B cell (primary cell): ENCODE results near the gene NFASC. TPM values are rescaled to one million over a fixed set of nuclear protein-coding genes. Genes with fewer than 3 reads are reported as not detected.

Source experiments
- ATAC-seq: fragments of 200-7000 bp; cut with Tn5 transposase; one replicate; pipeline ENCODE4 v1.10.0; 2021; ENCODE audit warnings: low read depth, mild to moderate bottlenecking, moderate number of reproducible peaks, moderate library complexity
- CTCF ChIA-PET: fragments of 350-600 bp; sonication (Branson Sonifier 250); formaldehyde crosslinking; loops from one replicate; lab custom pipeline; 2021; ENCODE audit warnings: antibody characterized with exemption, inconsistent platforms; lab: Charles Lee
- POLR2A ChIA-PET: fragments of 350-600 bp; sonication (Branson Sonifier 250); formaldehyde crosslinking; loops from one replicate; lab custom pipeline; 2021; ENCODE audit warnings: antibody characterized with exemption; lab: Charles Lee
- DNase-seq: peaks from one replicate; pipeline ENCODE4 v3.0.0; 2013
- H2AFZ ChIP-seq: 2 replicates; pipeline ENCODE4 v1.6.1; 2012; ENCODE audit warnings: mild to moderate bottlenecking, low read depth, low read length; ENCODE audit not compliant: insufficient read depth, poor library complexity, severe bottlenecking
- H3K27ac ChIP-seq, 2 donors: 1 replicate in 1 of 2; 2 replicates in 1 of 2; pipeline ENCODE4 v1.5.1; 2012 to 2013; ENCODE audit warnings: low read length in 2 of 2, mild to moderate bottlenecking in 2 of 2, moderate library complexity in 1 of 2
- H3K27me3 ChIP-seq, 4 experiments: fragments of 200-600 bp in 1 of 4; sonication (generic) in 1 of 4; replicated peaks in 1 of 4; 1 replicate in 2 of 4; 2 replicates in 2 of 4; pipeline versions ENCODE4 v1.6.1 to v1.7.0; 2013 to 2016; ENCODE audit warnings: low read length in 3 of 4, mild to moderate bottlenecking in 2 of 4, mixed read lengths in 1 of 4, moderate library complexity in 1 of 4; ENCODE audit not compliant: insufficient read depth in 4 of 4, control insufficient read depth in 3 of 4; ENCODE audit errors: control extremely low read depth in 1 of 4
- H3K36me3 ChIP-seq, 2 experiments: replicated peaks in 1 of 2; 1 replicate in 1 of 2; 2 replicates in 1 of 2; pipeline versions ENCODE4 v1.6.1 to v1.7.1; 2013; ENCODE audit warnings: low read length in 1 of 2; ENCODE audit not compliant: insufficient read depth in 2 of 2, control insufficient read depth in 1 of 2; ENCODE audit errors: control extremely low read depth in 1 of 2, extremely low read depth in 1 of 2
- H3K4me1 ChIP-seq, 2 donors: fragments of 200-600 bp in 1 of 2; sonication (generic) in 1 of 2; 1 replicate in 1 of 2; 2 replicates in 1 of 2; pipeline versions ENCODE4 v1.5.1 to v1.6.1; 2013 to 2017; ENCODE audit warnings: low read length in 2 of 2; ENCODE audit not compliant: control insufficient read depth in 2 of 2, insufficient read depth in 2 of 2
- H3K4me2 ChIP-seq: replicated peaks from 2 replicates; pipeline ENCODE3; 2012; ENCODE audit warnings: mild to moderate bottlenecking, low read depth, low read length; ENCODE audit not compliant: poor library complexity, severe bottlenecking
- H3K4me3 ChIP-seq, 5 experiments: fragments of 200-600 bp in 1 of 5; sonication (generic) in 1 of 5; 1 replicate in 3 of 5; 2 replicates in 2 of 5; pipeline versions ENCODE4 v1.5.1 to v1.7.0; 2011 to 2016; ENCODE audit warnings: low read length in 4 of 5, mild to moderate bottlenecking in 4 of 5, low read depth in 2 of 5, control low read depth in 1 of 5, moderate library complexity in 1 of 5; ENCODE audit not compliant: insufficient read depth in 1 of 5; ENCODE audit errors: control extremely low read depth in 1 of 5, extremely low read depth in 1 of 5
- H3K79me2 ChIP-seq: fragments of 200-600 bp; sonication (generic); one replicate; pipeline ENCODE4 v1.6.0; 2016; ENCODE audit warnings: low read length; ENCODE audit not compliant: control insufficient read depth, insufficient read depth
- H3K9ac ChIP-seq: fragments of 200-600 bp; sonication (generic); 2 replicates; pipeline ENCODE4 v1.6.1; 2017; ENCODE audit warnings: mild to moderate bottlenecking, low read length, moderate library complexity
- H3K9me3 ChIP-seq, 3 donors: one replicate each; pipeline versions ENCODE4 v1.6.1 to v1.7.1; 2013; ENCODE audit warnings: low read length in 2 of 3; ENCODE audit not compliant: control insufficient read depth in 2 of 3, insufficient read depth in 1 of 3; ENCODE audit errors: control extremely low read depth in 1 of 3
- H4K20me1 ChIP-seq: 2 replicates; pipeline ENCODE4 v1.6.0; 2012; ENCODE audit warnings: mild to moderate bottlenecking, low read length; ENCODE audit not compliant: insufficient read depth, control insufficient read depth, poor library complexity, severe bottlenecking
- H3K27ac Mint-ChIP-seq: one replicate; pipeline ENCODE4 v1.8.0; 2021; ENCODE audit warnings: mixed read lengths
- H3K27me3 Mint-ChIP-seq: one replicate; pipeline ENCODE4 v1.8.0; 2021; ENCODE audit warnings: mixed read lengths
- H3K4me1 Mint-ChIP-seq: one replicate; pipeline ENCODE4 v1.8.0; 2021; ENCODE audit warnings: mixed read lengths
- H3K4me3 Mint-ChIP-seq: one replicate; pipeline ENCODE4 v1.8.0; 2021; ENCODE audit warnings: mixed read lengths
- H3K9me3 Mint-ChIP-seq: one replicate; pipeline ENCODE4 v1.8.0; 2022; ENCODE audit warnings: mixed read lengths; ENCODE audit not compliant: insufficient read depth
- CTCF ChIP-seq: fragments of 200-600 bp; IDR thresholded peaks from one replicate; pipeline ENCODE4 v1.8.0; 2022; ENCODE audit warnings: antibody characterized with exemption, mild to moderate bottlenecking
- EZH2 ChIP-seq: IDR thresholded peaks from 2 replicates; pipeline ENCODE4 v1.6.1; 2012; ENCODE audit warnings: borderline replicate concordance, low read depth, mild to moderate bottlenecking, moderate library complexity, low read length; ENCODE audit not compliant: insufficient read depth, poor library complexity, severe bottlenecking
- WGBS: methylation state at CpG from one replicate; pipeline ENCODE4 v1.1.5; 2013; ENCODE audit warnings: missing lambda C conversion rate; ENCODE audit not compliant: insufficient coverage; 5-methylcytosine and 5-hydroxymethylcytosine counted together
- intact Hi-C: fragments of 100-400 bp; cut with micrococcal nuclease; formaldehyde crosslinking; loops from one replicate; pipeline ENCODE4 v1.10.0; 2022
- polyA plus RNA-seq: library from polyadenylated mRNA; depleted of rRNA; stranded (reverse); fragments of >200 nt; gene quantifications from 2 replicates; pipeline ENCODE4 v1.2.3, GENCODE V29; 2012
- total RNA-seq, 2 donors: library from RNA; stranded (reverse); fragments of 120-200 nt in 1 of 2; gene quantifications; 1 replicate in 1 of 2; 2 replicates in 1 of 2; pipeline versions ENCODE4 v1.2.3 to v1.2.4, GENCODE V29; 2013 to 2022

NFASC gene
- total and polyA plus RNA-seq, 2 donors (not counting 1 experiment from before 2014, with no cell fraction given): 0.06 to 0.39 TPM

DNA sequence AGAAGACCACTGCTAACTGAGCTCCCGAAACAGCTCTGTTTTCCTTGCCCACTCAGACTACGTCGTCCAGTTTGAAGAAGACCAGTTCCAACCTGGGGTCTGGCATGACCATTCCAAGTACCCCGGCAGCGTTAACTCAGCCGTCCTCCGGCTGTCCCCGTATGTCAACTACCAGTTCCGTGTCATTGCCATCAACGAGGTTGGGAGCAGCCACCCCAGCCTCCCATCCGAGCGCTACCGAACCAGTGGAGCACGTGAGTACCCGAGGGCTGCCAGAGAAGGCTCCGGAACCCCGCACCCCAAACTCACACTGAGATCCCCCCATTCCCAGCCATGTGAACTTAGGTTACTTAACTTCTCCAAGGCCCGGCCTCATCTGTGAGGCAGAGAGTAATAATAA, 108.6 kb downstream of the NFASC start:
- intact Hi-C loops: no loop called here
- peaks cover 0 to 24% (median 5%) of the 10 kb centered on the region in 4 experiments for H3K27me3 ChIP-seq

More for the DNA sequence above, 108.6 kb downstream of the NFASC start:
- no peaks in the 10 kb centered on the region for H4K20me1 ChIP-seq
- H3K4me3 ChIP-seq: no peak overlapping the region
- H3K36me3 ChIP-seq: no peaks in the 10 kb centered on the region
- H3K4me1 ChIP-seq: peaks cover 32 to 37% of the 10 kb centered on the region in 2 donors
- 98% methylated on average over 13 of the region's 18 CpGs for WGBS
- DNase-seq (no peak), ATAC-seq (no peak)
- Mint-ChIP-seq H3K9me3 (no peaks in the 10 kb centered on the region), H3K27ac (no peak overlapping the region), H3K4me3 (no peak overlapping the region), H3K27me3 (peaks cover 21% of the 10 kb centered on the region), H3K4me1 (peaks cover 27% of the 10 kb centered on the region)
- H2AFZ ChIP-seq: no peak overlapping the region
- H3K9ac ChIP-seq: no peak overlapping the region
- POLR2A ChIA-PET: no interaction called here
- TF ChIP-seq EZH2 (no peak), CTCF (no peak)
- CTCF ChIA-PET: interaction anchor here (0.5 to 9.2 kb wide), 9 partner anchors 10 to 543 kb away, joined by 3 to 110 read pairs (median 3); no protein-coding TSS in a partner anchor
- no peaks in the 10 kb centered on the region for H3K79me2 ChIP-seq
- peaks cover 0 to 3% (median 0%) of the 10 kb centered on the region in 3 donors for H3K9me3 ChIP-seq
- H3K4me2 ChIP-seq: no peak overlapping the region
- no peak overlapping the region for H3K27ac ChIP-seq
